MM.1S (cell line): ENCODE data around the gene PES1.

Source experiments
- EZH2 ChIP-seq: fragments of 300-600 bp; sonication (generic); optimal IDR thresholded peaks from 2 replicates; pipeline ENCODE3; 2017; ENCODE audit warnings: low read depth, mild to moderate bottlenecking, antibody characterized with exemption, low read length, mixed read lengths
- TF ChIP-seq, protein P1 (sequence below): fragments of 300-600 bp; sonication (generic); IDR thresholded peaks from 2 replicates; pipeline ENCODE4 v1.5.1; 2016; ENCODE audit warnings: antibody characterized with exemption, low read length, mixed read lengths

DNA sequence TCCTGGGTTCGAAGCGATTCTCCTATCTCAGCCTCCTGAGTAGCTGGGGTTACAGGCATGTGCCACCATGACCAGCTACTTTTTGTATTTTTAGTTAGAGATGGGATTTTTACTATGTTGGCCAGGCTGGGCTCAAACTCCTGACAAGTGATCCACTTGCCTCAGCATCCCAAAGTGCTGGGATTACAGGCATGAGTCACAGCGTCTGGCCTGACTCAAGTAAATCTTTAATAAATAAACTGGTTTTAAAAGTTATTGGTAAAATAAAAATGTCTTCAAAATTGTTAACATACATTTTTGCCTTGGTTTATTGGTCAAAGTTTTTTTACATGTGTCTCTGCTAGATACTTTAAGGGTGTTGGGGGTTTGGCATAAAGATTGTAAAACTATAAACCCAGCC is 7.3 kb upstream of the PES1 start:
- TF ChIP-seq, protein P1, sequence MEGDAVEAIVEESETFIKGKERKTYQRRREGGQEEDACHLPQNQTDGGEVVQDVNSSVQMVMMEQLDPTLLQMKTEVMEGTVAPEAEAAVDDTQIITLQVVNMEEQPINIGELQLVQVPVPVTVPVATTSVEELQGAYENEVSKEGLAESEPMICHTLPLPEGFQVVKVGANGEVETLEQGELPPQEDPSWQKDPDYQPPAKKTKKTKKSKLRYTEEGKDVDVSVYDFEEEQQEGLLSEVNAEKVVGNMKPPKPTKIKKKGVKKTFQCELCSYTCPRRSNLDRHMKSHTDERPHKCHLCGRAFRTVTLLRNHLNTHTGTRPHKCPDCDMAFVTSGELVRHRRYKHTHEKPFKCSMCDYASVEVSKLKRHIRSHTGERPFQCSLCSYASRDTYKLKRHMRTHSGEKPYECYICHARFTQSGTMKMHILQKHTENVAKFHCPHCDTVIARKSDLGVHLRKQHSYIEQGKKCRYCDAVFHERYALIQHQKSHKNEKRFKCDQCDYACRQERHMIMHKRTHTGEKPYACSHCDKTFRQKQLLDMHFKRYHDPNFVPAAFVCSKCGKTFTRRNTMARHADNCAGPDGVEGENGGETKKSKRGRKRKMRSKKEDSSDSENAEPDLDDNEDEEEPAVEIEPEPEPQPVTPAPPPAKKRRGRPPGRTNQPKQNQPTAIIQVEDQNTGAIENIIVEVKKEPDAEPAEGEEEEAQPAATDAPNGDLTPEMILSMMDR: no peak
- no peak for TF ChIP-seq EZH2
